Nephron progenitor cell (in vitro differentiated cells): ENCODE measurements around the gene ASB10.
A peak's percentile ranks its signal among the peaks of the same experiment; 100 is the strongest.

Experiments used
- DNase-seq: peaks from one replicate; pipeline ENCODE4 v3.0.0; 2021
- H3K27ac Mint-ChIP-seq: 2 replicates; pipeline ENCODE4 v1.8.0; 2021; ENCODE audit warnings: mild to moderate bottlenecking, moderate library complexity, mixed read lengths
- H3K27me3 Mint-ChIP-seq: 2 replicates; pipeline ENCODE4 v1.8.0; 2021; ENCODE audit warnings: mild to moderate bottlenecking, low read depth, mixed read lengths; ENCODE audit not compliant: poor library complexity
- H3K36me3 Mint-ChIP-seq: 2 replicates; pipeline ENCODE4 v1.8.0; 2021; ENCODE audit warnings: low read depth, mixed read lengths
- H3K4me1 Mint-ChIP-seq: 2 replicates; pipeline ENCODE4 v1.8.0; 2021; ENCODE audit warnings: mixed read lengths
- H3K4me3 Mint-ChIP-seq: 2 replicates; pipeline ENCODE4 v1.8.0; 2021; ENCODE audit warnings: mild to moderate bottlenecking, moderate library complexity, mixed read lengths
- H3K9me3 Mint-ChIP-seq: 2 replicates; pipeline ENCODE4 v1.8.0; 2021; ENCODE audit warnings: mild to moderate bottlenecking, moderate library complexity, mixed read lengths
- TF ChIP-seq, protein P1 (sequence below): fragments of 200-600 bp; sonication (generic); IDR thresholded peaks from 2 replicates; pipeline ENCODE4 v1.5.0; 2021; ENCODE audit warnings: antibody characterized with exemption

The ASB10 gene

GRCh38 chr7:151167197-151167961, 19.7 kb downstream of the ASB10 start, which contains the start of gene GBX1:
Gene GBX1 (minus strand): TSS chr7:151167694. CDS start chr7:151167548, 146 bp downstream.
- peak; percentile 83 for DNase-seq
- Mint-ChIP-seq H3K9me3 (peaks cover 2% of the 10 kb centered on the region), H3K4me3 (peak within 1 kb of the TSS; percentile 77), H3K36me3 (no peaks in the 10 kb centered on the region), H3K27me3 (peaks cover 43% of the 10 kb centered on the region), H3K27ac (no peak within 1 kb of the TSS), H3K4me1 (peaks cover 24% of the 10 kb centered on the region)
- TF ChIP-seq, protein P1, sequence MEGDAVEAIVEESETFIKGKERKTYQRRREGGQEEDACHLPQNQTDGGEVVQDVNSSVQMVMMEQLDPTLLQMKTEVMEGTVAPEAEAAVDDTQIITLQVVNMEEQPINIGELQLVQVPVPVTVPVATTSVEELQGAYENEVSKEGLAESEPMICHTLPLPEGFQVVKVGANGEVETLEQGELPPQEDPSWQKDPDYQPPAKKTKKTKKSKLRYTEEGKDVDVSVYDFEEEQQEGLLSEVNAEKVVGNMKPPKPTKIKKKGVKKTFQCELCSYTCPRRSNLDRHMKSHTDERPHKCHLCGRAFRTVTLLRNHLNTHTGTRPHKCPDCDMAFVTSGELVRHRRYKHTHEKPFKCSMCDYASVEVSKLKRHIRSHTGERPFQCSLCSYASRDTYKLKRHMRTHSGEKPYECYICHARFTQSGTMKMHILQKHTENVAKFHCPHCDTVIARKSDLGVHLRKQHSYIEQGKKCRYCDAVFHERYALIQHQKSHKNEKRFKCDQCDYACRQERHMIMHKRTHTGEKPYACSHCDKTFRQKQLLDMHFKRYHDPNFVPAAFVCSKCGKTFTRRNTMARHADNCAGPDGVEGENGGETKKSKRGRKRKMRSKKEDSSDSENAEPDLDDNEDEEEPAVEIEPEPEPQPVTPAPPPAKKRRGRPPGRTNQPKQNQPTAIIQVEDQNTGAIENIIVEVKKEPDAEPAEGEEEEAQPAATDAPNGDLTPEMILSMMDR: no peak

GRCh38 chr7:151166629-151167196, 20.3 kb downstream of the ASB10 start:
- H3K36me3 Mint-ChIP-seq: no peaks in the 10 kb centered on the region
- peak overlapping the region; percentile 74 for H3K4me3 Mint-ChIP-seq
- H3K4me1 Mint-ChIP-seq: peaks cover 20% of the 10 kb centered on the region
- H3K9me3 Mint-ChIP-seq: no peaks in the 10 kb centered on the region
- DNase-seq: no peak
- peaks cover 37% of the 10 kb centered on the region for H3K27me3 Mint-ChIP-seq
- TF ChIP-seq, protein P1: no peak
- H3K27ac Mint-ChIP-seq: no peak overlapping the region

DNA sequence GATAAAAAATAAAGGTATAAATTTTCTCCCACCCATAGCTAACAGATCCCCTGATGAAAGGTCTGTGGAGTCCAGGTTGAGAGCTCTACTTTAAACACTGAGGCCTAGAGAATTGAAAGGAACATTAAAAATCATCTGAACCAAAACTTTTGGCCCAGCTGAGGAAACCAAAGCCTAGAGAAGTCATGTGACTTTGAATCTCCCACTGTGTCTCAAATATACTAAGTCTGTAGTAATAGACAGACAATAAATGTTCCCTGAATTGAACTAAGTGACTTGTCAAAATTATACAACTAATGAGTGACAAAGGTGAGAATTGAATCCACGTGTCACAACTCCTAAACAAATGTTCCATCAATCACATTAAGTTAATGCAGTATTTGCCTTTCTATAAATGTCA, 25.3 kb downstream of the ASB10 start:
- H3K4me1 Mint-ChIP-seq: peaks cover 5% of the 10 kb centered on the region
- TF ChIP-seq, protein P1: no peak
- no peaks in the 10 kb centered on the region for H3K27me3 Mint-ChIP-seq
- H3K36me3 Mint-ChIP-seq: no peaks in the 10 kb centered on the region
- H3K27ac Mint-ChIP-seq: no peak overlapping the region
- no peaks in the 10 kb centered on the region for H3K9me3 Mint-ChIP-seq
- H3K4me3 Mint-ChIP-seq: no peak overlapping the region
- no peak for DNase-seq

DNA sequence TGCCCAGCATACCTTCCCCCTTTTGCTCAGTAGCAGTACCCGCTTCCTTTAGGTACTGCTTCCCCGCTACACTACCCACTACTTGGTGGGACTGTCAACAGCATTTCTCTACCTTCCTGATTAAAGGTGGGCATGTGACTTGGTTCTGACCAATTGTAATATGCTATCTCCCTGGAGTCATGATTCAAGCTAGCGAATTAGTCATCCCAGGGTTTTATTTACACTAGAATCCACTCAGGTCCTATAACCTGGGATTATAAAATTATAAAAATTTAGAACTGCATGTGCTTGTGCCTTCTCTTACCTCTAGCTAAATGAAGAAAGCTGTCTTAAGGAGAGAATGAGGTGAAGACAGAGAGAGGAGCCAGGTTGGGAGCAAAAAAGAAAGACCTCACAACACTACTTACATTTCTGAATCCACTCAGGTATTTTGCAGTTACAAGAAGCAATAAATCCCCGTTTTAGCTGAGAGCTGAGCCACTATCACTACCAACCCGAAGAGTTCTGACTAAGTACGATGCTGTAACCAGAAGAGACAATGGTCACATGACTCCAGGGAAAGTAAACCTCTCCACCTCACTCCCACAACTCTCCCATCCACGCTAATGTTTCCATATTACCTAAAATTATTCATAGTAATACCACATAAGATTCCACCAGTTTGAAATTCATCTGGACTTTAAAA, 29.3 kb downstream of the ASB10 start:
- TF ChIP-seq, protein P1: no peak
- Mint-ChIP-seq H3K36me3 (no peaks in the 10 kb centered on the region), H3K9me3 (no peaks in the 10 kb centered on the region), H3K4me1 (no peaks in the 10 kb centered on the region), H3K4me3 (no peak overlapping the region), H3K27me3 (no peaks in the 10 kb centered on the region), H3K27ac (no peak overlapping the region)
- no peak for DNase-seq

- H3K27ac Mint-ChIP-seq: no peak overlapping the region
- TF ChIP-seq, protein P1: no peak
- H3K27me3 Mint-ChIP-seq: peaks cover 4% of the 10 kb centered on the region
- H3K4me3 Mint-ChIP-seq: no peak overlapping the region
- H3K36me3 Mint-ChIP-seq: no peaks in the 10 kb centered on the region
- no peaks in the 10 kb centered on the region for H3K9me3 Mint-ChIP-seq
- H3K4me1 Mint-ChIP-seq: no peaks in the 10 kb centered on the region
- DNase-seq: no peak
These were observed 34.2 kb downstream of the ASB10 start for GRCh38 chr7:151152643-151153513.
